Fibroblast of skin of left quadriceps (primary cell): Measurements from ENCODE around the gene SETMAR.

Experiments used
- DNase-seq, 2 experiments: peaks; one replicate each; pipeline ENCODE4 v3.0.0-alpha.2; 2013; ENCODE audit warnings: low read depth in 2 of 2

Gene SETMAR

GRCh38 chr3:4351164-4351855, 48.1 kb downstream of the SETMAR start:
- no peak for DNase-seq

- DNase-seq: no peak
These were observed 48.7 kb downstream of the SETMAR start for GRCh38 chr3:4351872-4352271.

- no peak for DNase-seq
These were observed 52.4 kb downstream of the SETMAR start for GRCh38 chr3:4355401-4356219.

GRCh38 chr3:4356220-4356540, 53.0 kb downstream of the SETMAR start:
- no peak for DNase-seq

DNA sequence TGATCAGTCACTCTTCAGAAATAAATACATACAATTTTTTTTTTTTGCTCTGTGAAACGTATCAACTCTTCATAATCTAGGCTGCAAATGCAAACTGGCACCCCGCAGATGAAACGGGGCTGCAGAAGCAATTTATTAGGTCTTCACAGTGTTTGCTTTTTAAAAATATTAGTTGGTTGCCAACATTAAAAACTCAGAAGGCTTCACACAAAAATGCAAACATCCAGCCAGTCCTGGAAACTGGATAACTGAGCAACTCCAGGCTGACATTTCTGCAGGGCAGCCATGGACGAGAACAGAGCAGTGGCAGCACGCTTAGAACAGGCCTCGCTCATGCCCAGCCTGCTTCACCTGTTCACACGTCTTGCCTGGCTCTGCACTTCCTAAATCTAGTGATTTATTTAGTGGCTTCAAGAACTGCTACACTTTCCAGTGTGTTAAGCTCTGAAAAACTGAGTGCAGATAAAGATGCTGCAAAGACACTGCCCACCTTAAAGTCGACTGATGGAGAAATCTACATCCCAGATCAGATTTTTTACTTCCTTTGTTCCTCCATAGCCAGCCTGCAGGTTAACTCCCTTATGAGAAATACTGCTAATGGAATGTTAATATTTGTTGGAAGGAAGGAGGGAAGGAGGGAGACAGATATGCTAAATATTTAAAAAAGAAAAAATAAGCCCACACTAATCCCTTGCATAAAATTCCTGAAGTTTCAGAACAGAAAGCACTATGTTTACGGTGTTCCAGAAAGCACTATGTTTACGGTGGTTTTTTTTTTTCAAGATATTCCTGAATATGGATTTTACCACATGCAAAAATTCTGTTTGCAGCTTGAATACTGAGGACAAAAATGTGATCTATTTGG, 53.6 kb downstream of the SETMAR start:
- no peak for DNase-seq

DNA sequence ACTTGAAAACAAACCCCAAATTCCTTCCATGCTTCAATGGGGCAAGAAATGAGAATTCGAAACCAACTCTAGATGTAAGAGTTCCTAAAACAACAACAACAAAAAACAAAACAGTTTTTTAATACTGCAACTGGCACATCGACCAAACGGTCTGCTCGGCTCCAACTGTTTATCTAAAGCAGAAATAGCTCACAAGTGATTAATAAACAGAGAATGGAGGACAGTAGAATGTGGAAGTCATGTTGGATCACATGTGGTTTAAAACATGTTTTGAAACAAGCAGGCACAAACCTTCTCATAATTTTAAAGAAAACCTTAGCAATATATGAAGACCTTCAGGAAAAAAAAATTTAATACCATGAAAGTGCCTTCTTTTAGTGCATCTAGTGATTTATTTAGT, 55.1 kb downstream of the SETMAR start:
- no peak for DNase-seq

DNA sequence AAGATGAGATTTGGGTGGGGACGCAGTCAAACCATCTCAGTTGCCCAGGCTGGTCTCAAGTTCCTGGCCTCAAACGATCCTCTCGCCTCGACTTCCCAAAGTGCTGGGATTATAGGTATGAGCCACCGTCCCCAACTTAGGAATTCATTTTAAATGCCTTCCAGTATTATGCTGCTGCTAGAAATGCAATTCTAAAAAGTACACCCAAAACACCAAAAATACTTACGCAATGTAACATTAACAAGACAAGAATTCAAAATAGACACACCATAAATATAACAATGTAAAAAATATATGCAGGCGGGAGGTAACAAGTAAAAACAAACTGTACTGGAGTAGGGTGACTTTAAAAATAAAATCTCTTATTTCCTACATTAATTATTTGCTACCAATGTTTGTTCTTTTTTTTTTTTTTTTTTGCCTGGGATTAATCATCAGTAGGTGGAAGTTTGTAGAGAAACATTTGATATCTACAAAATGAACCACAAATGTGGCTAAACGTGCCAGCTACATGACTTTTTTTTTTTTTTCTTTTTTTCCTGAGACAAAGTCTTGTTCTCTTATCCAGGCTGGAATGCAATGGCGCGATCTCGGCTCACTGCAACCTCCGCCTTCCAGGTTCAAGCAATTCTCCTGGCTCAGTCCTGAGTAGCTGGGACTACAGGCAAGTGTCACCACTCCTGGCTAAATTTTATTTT, 56.8 kb downstream of the SETMAR start:
- no peak for DNase-seq

- DNase-seq: no peak
These were observed 57.6 kb downstream of the SETMAR start for GRCh38 chr3:4360817-4361216.

DNA sequence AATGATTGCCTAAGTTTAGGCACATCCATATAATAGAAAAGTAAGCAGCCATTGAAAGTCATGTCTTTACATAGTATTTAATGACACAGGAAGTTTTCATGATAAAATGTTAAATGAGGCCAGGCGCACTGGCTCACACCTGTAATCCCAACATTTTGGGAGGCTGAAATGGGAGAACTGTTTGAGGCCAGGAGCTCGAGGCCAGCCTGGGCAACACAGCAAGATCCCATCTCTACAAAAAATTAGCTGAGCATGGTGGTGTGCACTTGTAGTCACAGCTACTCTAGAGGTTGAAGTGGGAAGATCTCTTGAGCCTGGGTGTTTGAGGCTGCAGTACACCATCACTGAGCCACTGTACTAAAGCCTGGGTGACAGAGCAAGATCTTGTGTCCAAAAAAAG, 59.4 kb downstream of the SETMAR start:
- DNase-seq: no peak
